Measurements from ENCODE around the gene RHBDF1.

The RHBDF1 gene

GRCh38 chr16:64914-65255 lies 7.5 kb downstream of the RHBDF1 start:
- no CpG with 5 or more reads among the region's 9 CpGs for WGBS (ENCODE audit: insufficient coverage, insufficient read length)
- no peaks in the 10 kb centered on the region for H3K9me3 ChIP-seq (ENCODE audit: control insufficient read depth, insufficient read depth, low read length)
- DNase-seq (ENCODE audit: low read depth, low spot score): no peak
- H3K27me3 ChIP-seq (ENCODE audit: control insufficient read depth, insufficient read depth, low read length): no peaks in the 10 kb centered on the region
- H3K4me3 ChIP-seq (ENCODE audit: low read length): no peak overlapping the region
- no peak overlapping the region for H3K27ac ChIP-seq (ENCODE audit: low read length)
- H3K4me1 ChIP-seq (ENCODE audit: control insufficient read depth, insufficient read depth, low read length): peaks cover 2% of the 10 kb centered on the region; the same call in 1 of the 2 replicates
- H3K36me3 ChIP-seq (ENCODE audit: control insufficient read depth, insufficient read depth, low read length): peaks cover 20% of the 10 kb centered on the region

- DNase-seq (ENCODE audit: low read depth, low spot score): no peak
- Histone ChIP-seq H3K27me3 (ENCODE audit: control insufficient read depth, insufficient read depth, low read length) (no peaks in the 10 kb centered on the region), H3K9me3 (ENCODE audit: control insufficient read depth, insufficient read depth, low read length) (no peaks in the 10 kb centered on the region), H3K4me3 (ENCODE audit: low read length) (no peak overlapping the region), H3K4me1 (ENCODE audit: control insufficient read depth, insufficient read depth, low read length) (peaks cover 2% of the 10 kb centered on the region; the same call in 1 of the 2 replicates), H3K27ac (ENCODE audit: low read length) (no peak overlapping the region), H3K36me3 (ENCODE audit: control insufficient read depth, insufficient read depth, low read length) (peaks cover 20% of the 10 kb centered on the region)
- no CpG with 5 or more reads among the region's 25 CpGs for WGBS (ENCODE audit: insufficient coverage, insufficient read length)
Observed at GRCh38 chr16:63998-64913, 8.2 kb downstream of the RHBDF1 start.

GRCh38 chr16:63466-63865 lies 9.0 kb downstream of the RHBDF1 start:
- DNase-seq (ENCODE audit: low read depth, low spot score): no peak
- Histone ChIP-seq H3K27me3 (ENCODE audit: control insufficient read depth, insufficient read depth, low read length) (no peaks in the 10 kb centered on the region), H3K4me1 (ENCODE audit: control insufficient read depth, insufficient read depth, low read length) (no peaks in the 10 kb centered on the region; the same call in 1 of the 2 replicates), H3K36me3 (ENCODE audit: control insufficient read depth, insufficient read depth, low read length) (peaks cover 21% of the 10 kb centered on the region), H3K4me3 (ENCODE audit: low read length) (no peak overlapping the region), H3K9me3 (ENCODE audit: control insufficient read depth, insufficient read depth, low read length) (no peaks in the 10 kb centered on the region), H3K27ac (ENCODE audit: low read length) (no peak overlapping the region)
- WGBS (ENCODE audit: insufficient coverage, insufficient read length): no CpG with 5 or more reads among the region's 16 CpGs

GRCh38 chr16:62968-63391 lies 9.5 kb downstream of the RHBDF1 start:
- Histone ChIP-seq H3K27me3 (ENCODE audit: control insufficient read depth, insufficient read depth, low read length) (no peaks in the 10 kb centered on the region), H3K4me1 (ENCODE audit: control insufficient read depth, insufficient read depth, low read length) (no peaks in the 10 kb centered on the region), H3K27ac (ENCODE audit: low read length) (no peak overlapping the region), H3K9me3 (ENCODE audit: control insufficient read depth, insufficient read depth, low read length) (no peaks in the 10 kb centered on the region), H3K4me3 (ENCODE audit: low read length) (no peak overlapping the region), H3K36me3 (ENCODE audit: control insufficient read depth, insufficient read depth, low read length) (peaks cover 26% of the 10 kb centered on the region)
- WGBS (ENCODE audit: insufficient coverage, insufficient read length): no CpG with 5 or more reads among the region's 21 CpGs
- DNase-seq (ENCODE audit: low read depth, low spot score): no peak

GRCh38 chr16:62283-62967 lies 10.0 kb downstream of the RHBDF1 start:
- no peaks in the 10 kb centered on the region for H3K9me3 ChIP-seq (ENCODE audit: control insufficient read depth, insufficient read depth, low read length)
- H3K4me1 ChIP-seq (ENCODE audit: control insufficient read depth, insufficient read depth, low read length): no peaks in the 10 kb centered on the region
- WGBS (ENCODE audit: insufficient coverage, insufficient read length): no CpG with 5 or more reads among the region's 34 CpGs
- DNase-seq (ENCODE audit: low read depth, low spot score): no peak
- peaks cover 26% of the 10 kb centered on the region for H3K36me3 ChIP-seq (ENCODE audit: control insufficient read depth, insufficient read depth, low read length)
- H3K27ac ChIP-seq (ENCODE audit: low read length): no peak overlapping the region
- H3K27me3 ChIP-seq (ENCODE audit: control insufficient read depth, insufficient read depth, low read length): no peaks in the 10 kb centered on the region
- no peak overlapping the region for H3K4me3 ChIP-seq (ENCODE audit: low read length)

- no peaks in the 10 kb centered on the region for H3K27me3 ChIP-seq (ENCODE audit: control insufficient read depth, insufficient read depth, low read length)
- H3K4me1 ChIP-seq (ENCODE audit: control insufficient read depth, insufficient read depth, low read length): no peaks in the 10 kb centered on the region
- no peak overlapping the region for H3K4me3 ChIP-seq (ENCODE audit: low read length)
- H3K27ac ChIP-seq (ENCODE audit: low read length): no peak overlapping the region
- WGBS (ENCODE audit: insufficient coverage, insufficient read length): no CpG with 5 or more reads among the region's 32 CpGs
- DNase-seq (ENCODE audit: low read depth, low spot score): no peak
- H3K9me3 ChIP-seq (ENCODE audit: control insufficient read depth, insufficient read depth, low read length): no peaks in the 10 kb centered on the region
- peaks cover 31% of the 10 kb centered on the region for H3K36me3 ChIP-seq (ENCODE audit: control insufficient read depth, insufficient read depth, low read length)
Observed at GRCh38 chr16:61879-62281, 10.6 kb downstream of the RHBDF1 start.

- H3K4me3 ChIP-seq (ENCODE audit: low read length): no peak overlapping the region
- DNase-seq (ENCODE audit: low read depth, low spot score): no peak
- no peaks in the 10 kb centered on the region for H3K4me1 ChIP-seq (ENCODE audit: control insufficient read depth, insufficient read depth, low read length)
- no peak overlapping the region for H3K27ac ChIP-seq (ENCODE audit: low read length)
- no peaks in the 10 kb centered on the region for H3K27me3 ChIP-seq (ENCODE audit: control insufficient read depth, insufficient read depth, low read length)
- WGBS (ENCODE audit: insufficient coverage, insufficient read length): no CpG with 5 or more reads among the region's 89 CpGs
- H3K36me3 ChIP-seq (ENCODE audit: control insufficient read depth, insufficient read depth, low read length): peaks cover 37% of the 10 kb centered on the region
- no peaks in the 10 kb centered on the region for H3K9me3 ChIP-seq (ENCODE audit: control insufficient read depth, insufficient read depth, low read length)
Observed at GRCh38 chr16:60929-61878, 11.2 kb downstream of the RHBDF1 start.

GRCh38 chr16:60166-60565 lies 12.3 kb downstream of the RHBDF1 start:
- Histone ChIP-seq H3K9me3 (ENCODE audit: control insufficient read depth, insufficient read depth, low read length) (no peaks in the 10 kb centered on the region), H3K27me3 (ENCODE audit: control insufficient read depth, insufficient read depth, low read length) (no peaks in the 10 kb centered on the region), H3K4me1 (ENCODE audit: control insufficient read depth, insufficient read depth, low read length) (no peaks in the 10 kb centered on the region), H3K27ac (ENCODE audit: low read length) (no peak overlapping the region), H3K36me3 (ENCODE audit: control insufficient read depth, insufficient read depth, low read length) (peaks cover 44% of the 10 kb centered on the region), H3K4me3 (ENCODE audit: low read length) (no peak overlapping the region)
- no CpG with 5 or more reads among the region's 11 CpGs for WGBS (ENCODE audit: insufficient coverage, insufficient read length)
- no peak for DNase-seq (ENCODE audit: low read depth, low spot score)

- Histone ChIP-seq H3K27ac (ENCODE audit: low read length) (no peak overlapping the region), H3K4me3 (ENCODE audit: low read length) (no peak overlapping the region), H3K9me3 (ENCODE audit: control insufficient read depth, insufficient read depth, low read length) (no peaks in the 10 kb centered on the region), H3K36me3 (ENCODE audit: control insufficient read depth, insufficient read depth, low read length) (peaks cover 44% of the 10 kb centered on the region), H3K4me1 (ENCODE audit: control insufficient read depth, insufficient read depth, low read length) (no peaks in the 10 kb centered on the region), H3K27me3 (ENCODE audit: control insufficient read depth, insufficient read depth, low read length) (no peaks in the 10 kb centered on the region)
- no CpG with 5 or more reads among the region's 14 CpGs for WGBS (ENCODE audit: insufficient coverage, insufficient read length)
- DNase-seq (ENCODE audit: low read depth, low spot score): no peak
Observed at GRCh38 chr16:59440-60059, 12.9 kb downstream of the RHBDF1 start.

Measured in iPS DF 6.9 (cell line).